Adipose tissue (tissue), 3 donors: ENCODE measurements around the gene DPP10. TPM values are rescaled to one million over a fixed set of nuclear protein-coding genes. Genes with fewer than 3 reads are reported as not detected.
"Not testable (repeated sequence)": the region's sequence is repeated elsewhere in the genome, so short reads cannot be mapped to it uniquely, and the experiment has no call there.

Experiments used
- H3K27ac ChIP-seq: one replicate; pipeline ENCODE4 v1.5.1; 2013; ENCODE audit warnings: low read depth, low read length
- WGBS, 3 donors: extraction: QIAGEN DNeasy Blood & Tissue Kit; methylation state at CpG; one replicate each; pipeline ENCODE4 v1.1.7; 2013; 5-methylcytosine and 5-hydroxymethylcytosine counted together
- polyA plus RNA-seq, 3 donors: library from polyadenylated mRNA; stranded (reverse); fragments of 200-250 nt; gene quantifications; one replicate each; pipeline ENCODE4 v1.2.3, GENCODE V29; 2013
- donor health status: healthy with polysubstance abuse.
- donor health status: Bipolar disorder and iron deficiency.
- donor health status: healthy.

DPP10 gene
- polyA plus RNA-seq = 1 to 10 TPM in 1 of 3 donors, under 1 TPM in 1, not detected in 1; 0.18 to 2.0 TPM

DNA sequence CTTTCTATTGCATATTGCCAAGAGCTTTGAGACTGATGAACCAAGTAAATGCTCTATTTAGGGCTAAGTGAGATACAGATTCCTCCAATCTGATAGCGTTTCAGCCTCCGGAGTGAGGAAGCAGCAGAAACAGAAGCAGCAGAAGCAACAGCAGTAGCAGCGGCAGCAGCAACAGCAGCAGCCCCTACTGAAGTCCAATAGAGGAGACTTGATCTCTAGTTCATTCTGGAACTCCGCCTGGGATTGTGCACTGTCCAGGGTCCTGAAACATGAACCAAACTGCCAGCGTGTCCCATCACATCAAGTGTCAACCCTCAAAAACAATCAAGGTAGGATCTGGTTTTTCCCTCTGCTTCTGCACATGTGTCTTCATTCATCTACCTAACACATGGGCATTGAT lies at the start of gene DPP10:
Gene DPP10 (plus strand): TSS at position 132 of the 400 bp plus-strand sequence.
- WGBS, 3 donors = 2 to 8% (median 5%) methylated on average over 5 of the region's 5 CpGs
- H3K27ac ChIP-seq = no peak within 1 kb of the TSS

DNA sequence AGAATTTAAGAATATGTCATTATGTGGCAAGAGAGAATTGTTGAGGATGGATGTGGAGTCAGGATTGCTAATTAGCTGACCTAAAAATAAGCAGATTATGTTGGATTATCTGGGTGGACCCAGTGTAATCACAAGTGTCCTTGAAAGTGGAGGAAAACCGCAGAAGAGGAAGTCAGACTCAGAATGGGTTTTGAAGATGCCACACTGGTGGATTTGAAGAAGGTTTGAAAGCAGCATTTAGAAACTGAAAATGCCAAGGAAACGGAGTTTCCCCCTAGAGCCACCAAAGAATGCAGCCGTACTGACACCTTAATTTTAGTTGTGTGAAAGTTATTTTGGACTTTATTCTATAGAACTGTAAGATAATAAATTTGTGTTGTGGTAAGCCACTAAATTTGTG lies 41.6 kb upstream of the DPP10 start:
- 71 to 79% (median 76%) methylated on average over 3 of the region's 3 CpGs for WGBS, 3 donors
- H3K27ac ChIP-seq = no peak overlapping the region

DNA sequence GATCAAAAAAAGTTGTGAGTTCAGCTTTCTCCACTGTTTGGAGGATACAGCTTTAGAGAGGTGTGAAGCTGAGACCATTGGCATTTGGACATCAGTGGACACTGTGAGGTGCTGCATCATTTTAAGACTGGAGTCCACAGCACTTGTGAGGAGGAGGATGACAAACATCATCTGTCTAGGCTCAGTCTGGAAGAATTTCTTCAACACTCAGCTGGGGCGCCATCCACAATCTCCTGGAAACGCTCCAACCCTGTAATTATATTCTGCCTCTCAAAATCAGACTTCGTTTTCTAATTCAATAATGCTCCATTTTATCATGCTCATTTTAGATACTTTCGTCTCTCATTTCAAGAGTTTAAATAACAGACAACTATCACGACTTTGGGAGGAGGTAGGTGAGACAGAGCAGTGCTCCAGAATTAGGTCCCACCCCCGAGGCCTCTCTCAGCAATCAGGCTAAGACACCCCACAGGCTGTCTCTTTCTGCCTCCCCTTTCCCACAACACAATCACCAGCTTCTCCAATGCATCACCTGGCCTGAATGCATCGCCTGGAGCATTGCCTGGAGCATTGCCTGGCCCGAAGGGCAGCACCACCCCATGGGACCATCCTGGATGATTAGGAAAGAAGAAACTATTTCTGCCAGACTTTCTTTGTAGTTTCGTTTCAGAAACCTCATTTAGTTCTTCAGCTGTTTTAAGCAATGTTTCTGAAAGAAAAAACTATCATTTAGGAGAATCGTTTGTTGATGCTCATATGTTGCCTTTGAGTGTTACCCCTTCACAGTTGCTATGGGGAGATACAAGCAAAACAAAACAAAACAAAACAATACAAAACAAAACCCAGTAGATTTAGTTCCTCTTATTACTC lies 37.0 kb upstream of the DPP10 start:
- 47 to 67% (median 53%) methylated on average over 10 of the region's 10 CpGs for WGBS, 3 donors
- no peak overlapping the region for H3K27ac ChIP-seq

DNA sequence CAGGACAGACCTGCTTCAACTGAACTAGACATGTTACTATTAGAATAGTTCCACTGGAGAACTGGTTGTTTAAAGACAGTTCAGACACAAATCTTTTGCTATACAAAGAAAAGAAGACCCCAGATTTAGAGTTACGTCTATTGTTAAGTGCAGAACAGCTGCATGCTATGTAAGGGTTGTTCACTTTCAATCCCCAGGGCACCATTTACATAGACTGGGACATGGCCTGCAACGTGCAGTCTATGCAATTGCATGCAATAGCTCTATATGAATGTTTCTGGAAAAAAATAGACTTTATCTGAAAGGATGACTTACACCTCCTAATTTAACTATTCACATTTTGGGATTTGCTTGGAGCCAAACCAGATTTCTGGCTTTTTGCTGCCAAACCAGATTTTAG lies 36.1 kb upstream of the DPP10 start:
- H3K27ac ChIP-seq = no peak overlapping the region
- WGBS, 3 donors = 54 to 63% (median 62%) methylated on average over 2 of the region's 2 CpGs

DNA sequence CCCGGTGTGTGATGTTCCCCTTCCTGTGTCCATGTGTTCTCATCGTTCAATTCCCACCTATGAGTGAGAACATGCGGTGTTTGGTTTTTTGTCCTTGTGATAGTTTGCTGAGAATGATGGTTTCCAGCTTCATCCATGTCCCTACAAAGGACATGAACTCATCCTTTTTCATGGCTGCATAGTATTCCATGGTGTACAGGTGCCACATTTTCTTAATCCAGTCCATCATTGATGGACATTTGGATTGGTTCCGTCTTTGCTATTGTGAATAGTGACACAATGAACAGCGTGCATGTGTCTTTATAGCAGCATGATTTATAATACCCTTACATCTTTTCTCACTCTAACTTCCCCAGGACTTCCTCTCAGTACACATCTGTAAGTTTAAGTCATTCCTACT lies 35.1 kb upstream of the DPP10 start:
- not testable (repeated sequence) for H3K27ac ChIP-seq
- 88 to 91% (median 90%) methylated on average over 3 to 4 of the region's 5 CpGs for WGBS, 3 donors

DNA sequence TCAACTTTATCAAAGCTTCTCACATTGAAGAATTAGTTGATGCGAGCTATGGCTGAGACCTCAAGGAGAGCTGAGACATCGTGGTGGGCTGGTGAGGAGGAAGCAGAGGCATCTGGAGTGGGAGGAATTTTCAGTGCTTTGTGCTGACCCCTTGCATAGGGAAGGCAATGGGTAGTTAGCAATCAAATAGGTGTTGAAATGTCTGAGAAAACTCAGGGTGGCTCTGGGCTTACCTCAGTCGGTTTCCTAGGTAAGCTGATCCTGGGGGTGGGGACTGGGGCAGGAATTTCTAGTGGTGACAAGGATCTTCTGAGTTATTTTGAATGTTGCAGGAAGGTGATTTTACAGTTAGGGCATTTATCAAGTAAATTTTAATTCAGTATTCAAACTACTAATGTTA lies 20.7 kb upstream of the DPP10 start:
- WGBS, 3 donors = 48 to 58% (median 54%) methylated on average over 3 of the region's 3 CpGs
- no peak overlapping the region for H3K27ac ChIP-seq

DNA sequence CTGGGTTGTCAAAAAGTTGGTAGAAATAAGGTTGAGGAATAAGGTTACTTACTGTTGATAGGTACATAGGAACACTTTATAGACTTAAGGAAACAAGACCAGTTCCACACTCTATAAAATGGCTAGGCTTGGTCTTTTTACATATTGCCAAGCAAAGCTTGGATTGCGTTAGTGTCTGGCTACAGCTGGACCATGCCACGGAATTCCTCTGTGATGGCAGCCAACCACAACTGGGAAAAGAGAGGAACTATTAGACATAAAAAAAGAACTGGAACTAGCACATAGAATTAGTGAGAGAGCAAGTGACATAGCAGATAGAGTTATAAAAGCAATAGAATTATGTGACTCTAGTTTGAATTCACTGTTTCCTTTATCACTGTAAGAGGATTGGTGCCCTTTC lies 17.7 kb upstream of the DPP10 start:
- WGBS, 3 donors = 77 to 94% (median 79%) methylated on average over 2 of the region's 2 CpGs
- no peak overlapping the region for H3K27ac ChIP-seq

DNA sequence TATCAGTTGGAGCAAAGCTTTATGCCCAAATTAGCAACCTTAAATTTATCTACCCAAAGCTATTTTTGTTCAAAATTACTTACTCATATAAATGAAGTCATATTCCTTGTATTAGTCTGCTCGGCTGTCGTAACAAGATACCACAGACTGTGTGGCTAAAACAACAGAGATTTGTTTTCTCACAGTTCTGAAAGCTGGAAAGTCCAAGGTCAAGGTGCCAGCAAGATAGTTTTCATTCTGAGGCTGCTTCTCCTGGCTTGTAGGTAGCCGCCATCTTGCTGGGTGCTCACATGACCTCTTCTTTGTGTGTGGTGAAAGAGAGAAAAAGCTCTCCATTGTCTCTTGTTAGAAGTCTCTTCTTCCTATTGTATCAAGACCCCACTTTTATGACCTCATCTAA lies 15.7 kb upstream of the DPP10 start:
- H3K27ac ChIP-seq = no peak overlapping the region
- 78 to 91% (median 89%) methylated on average over 3 of the region's 3 CpGs for WGBS, 3 donors

DNA sequence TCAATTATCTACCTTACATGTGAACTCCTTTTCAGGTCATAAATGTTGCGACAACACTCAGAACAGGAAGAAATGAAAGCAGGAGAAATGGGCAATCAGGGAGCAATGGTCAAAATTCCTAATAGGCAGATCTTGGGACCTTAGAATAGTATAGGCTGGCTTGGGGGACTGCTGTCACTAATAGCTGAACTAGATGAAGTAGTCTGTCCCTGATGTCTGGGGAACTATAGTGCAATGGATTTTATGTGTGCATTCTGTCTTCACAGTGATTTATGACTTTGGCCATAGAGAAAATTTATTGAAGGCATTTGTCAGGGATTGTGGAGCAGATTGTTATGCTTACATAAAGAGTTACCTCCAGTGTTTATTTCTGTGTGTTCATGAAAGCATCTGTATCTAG lies 6.1 kb upstream of the DPP10 start:
- 53 to 87% (median 61%) methylated on average over 1 of the region's 1 CpG for WGBS, 3 donors
- H3K27ac ChIP-seq = no peak overlapping the region

DNA sequence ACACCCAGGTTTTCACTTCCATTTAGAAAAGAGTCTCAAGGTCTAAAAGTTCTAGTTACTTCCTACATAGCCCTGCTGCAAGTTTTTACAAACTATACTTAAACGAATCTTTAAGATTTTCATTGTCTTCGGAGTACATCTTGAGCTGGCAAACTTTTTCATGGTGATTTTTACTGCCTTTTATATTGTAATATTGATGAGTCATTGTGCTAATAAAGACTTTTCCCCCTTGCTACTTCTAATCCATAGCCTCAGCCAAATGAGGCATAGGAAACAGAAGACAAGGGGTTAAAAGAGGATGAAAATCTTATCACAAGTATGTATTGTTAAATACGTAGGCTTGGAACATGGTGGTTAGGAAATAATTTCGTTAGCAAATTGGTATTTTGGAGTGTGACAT lies 4.1 kb downstream of the DPP10 start:
- WGBS, 3 donors = 69 to 70% (median 69%) methylated on average over 4 of the region's 4 CpGs

DNA sequence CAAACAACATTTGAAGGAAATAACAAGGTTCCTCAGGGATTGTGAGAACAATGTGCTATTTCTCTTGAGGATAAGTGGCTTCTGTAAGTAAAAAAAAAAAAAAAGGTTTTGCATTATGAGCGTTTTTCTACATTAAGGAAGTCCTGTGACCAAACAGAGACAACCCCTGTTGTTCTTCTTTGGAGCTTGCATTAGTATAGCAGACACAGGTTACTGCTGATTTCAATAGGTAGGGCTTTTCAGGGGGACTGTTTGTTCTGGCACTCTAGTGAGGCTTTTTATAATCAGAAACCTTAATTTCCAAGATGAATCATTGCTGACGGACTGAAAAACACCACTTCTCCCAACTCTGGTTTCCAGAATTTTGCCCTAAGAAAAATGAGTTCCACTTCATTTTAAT lies 8.2 kb downstream of the DPP10 start:
- WGBS, 3 donors = 31 to 44% (median 34%) methylated on average over 2 of the region's 2 CpGs
- no peak overlapping the region for H3K27ac ChIP-seq

More for the DNA sequence above, 4.1 kb downstream of the DPP10 start:
- no peak overlapping the region for H3K27ac ChIP-seq

DNA sequence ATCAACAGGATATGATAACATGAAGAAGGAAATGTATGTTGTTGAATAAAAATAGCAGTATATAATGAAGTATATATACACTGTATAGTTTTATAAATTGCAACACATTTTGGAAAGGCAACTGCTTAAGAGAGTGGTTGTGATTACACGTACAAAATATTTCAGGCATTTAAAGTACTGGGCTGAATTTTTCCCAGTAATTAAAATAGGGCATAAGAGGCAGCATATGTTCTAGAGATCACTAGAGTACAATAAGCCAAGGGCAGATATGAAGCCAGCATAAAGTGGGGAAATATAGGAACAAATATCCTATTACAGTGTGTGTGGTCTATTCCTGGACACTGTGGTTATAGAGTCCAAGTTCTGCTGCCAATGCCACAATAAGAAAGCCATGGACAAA lies 14.1 kb downstream of the DPP10 start:
- WGBS, 3 donors = 71 to 79% (median 73%) methylated on average over 1 of the region's 1 CpG
- no peak overlapping the region for H3K27ac ChIP-seq

DNA sequence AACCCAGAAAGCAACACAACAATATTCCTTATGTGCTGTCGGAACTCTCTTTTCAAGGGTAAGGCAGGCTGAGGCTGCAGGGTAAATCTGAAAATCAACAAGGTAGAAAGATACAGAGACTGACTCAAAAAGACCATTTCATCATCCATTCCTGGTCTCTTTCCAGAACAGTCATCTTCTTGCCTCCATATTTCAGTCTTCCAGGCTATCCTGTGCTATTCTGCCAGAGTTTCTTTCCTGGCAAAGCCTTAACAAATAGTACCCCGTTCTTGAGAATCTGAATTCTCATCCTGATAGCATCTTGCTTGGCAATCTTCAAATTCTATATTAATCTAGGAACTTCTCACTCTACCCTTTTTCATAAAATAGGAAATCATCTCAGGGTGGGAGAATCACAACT lies 15.5 kb downstream of the DPP10 start:
- 84 to 94% (median 91%) methylated on average over 2 of the region's 2 CpGs for WGBS, 3 donors
- no peak overlapping the region for H3K27ac ChIP-seq

DNA sequence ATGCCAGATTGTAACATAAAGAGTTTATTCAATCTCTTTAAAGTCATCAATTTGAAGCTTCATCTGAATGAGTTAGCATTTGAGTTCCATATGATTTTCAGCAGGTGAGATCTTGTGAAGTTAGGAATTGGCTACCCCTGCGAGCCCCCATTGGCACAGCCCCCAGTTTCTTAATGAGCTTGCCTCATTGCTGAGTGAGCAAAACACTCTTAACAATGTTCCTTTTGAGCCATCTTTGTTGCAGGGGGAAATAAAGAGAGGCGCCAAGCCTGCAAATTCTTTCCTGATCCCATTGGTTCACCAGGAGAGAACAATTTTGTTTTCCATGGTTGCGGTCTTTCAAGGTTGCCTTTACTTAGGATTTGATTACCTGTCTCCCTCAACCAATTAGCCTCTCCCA lies 18.7 kb downstream of the DPP10 start:
- no peak overlapping the region for H3K27ac ChIP-seq
- WGBS, 3 donors = 67 to 93% (median 85%) methylated on average over 3 of the region's 3 CpGs

DNA sequence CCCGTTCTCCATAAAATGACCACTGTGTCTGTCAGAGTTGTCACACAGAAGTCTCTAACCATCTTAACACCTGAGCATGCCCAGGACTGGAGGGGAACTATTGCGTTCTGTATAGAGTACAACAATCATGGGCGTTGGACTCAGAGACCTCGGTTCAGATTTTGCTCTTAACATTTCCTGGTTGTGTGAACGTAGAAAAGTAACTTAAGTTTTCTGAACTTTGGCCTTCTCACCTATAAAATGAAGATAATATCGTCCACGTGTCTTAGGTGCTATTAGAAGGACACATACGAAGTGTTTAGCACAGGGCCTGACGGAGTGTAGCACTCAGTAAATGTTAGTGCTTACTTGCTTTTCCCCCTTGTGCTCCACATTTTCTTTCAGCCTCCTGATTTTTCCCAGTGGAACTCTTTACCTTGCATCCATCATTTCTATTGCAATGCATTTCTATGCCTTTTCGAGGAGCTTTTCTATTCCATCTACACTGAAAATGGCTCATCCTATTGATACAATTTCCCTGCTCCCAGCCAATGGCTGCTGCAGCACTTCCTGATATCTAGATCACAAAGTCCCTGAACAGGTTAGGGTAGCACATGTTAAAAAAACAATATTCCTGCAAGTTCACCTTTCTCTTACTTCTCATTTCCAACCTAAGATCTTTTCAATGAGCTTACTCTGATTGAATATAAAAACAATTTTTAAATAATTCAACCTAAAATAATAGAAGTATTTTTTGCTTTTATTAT lies 22.7 kb downstream of the DPP10 start:
- WGBS, 3 donors = 76 to 85% (median 81%) methylated on average over 10 of the region's 10 CpGs
- H3K27ac ChIP-seq = no peak overlapping the region

DNA sequence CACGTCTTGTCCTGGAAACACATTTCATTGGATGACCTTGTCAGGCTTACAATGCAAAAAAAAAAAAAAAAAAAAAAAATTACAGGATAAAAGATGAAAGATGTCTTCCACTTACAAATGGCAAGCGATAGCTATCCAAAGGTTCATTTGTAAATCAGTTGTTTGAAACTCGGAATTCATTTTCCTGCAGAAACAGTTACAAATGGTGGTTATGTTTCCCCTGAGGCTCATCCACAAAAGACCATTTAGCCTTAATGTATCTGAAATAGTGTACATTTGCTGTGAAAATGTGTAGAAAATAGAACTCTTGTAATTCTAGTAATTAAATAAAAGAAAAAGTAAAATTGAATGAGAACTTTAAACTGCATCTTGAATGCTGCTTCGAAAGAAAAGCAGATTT lies 25.9 kb downstream of the DPP10 start:
- WGBS, 3 donors = 78 to 81% (median 81%) methylated on average over 4 of the region's 4 CpGs
- H3K27ac ChIP-seq = no peak overlapping the region

DNA sequence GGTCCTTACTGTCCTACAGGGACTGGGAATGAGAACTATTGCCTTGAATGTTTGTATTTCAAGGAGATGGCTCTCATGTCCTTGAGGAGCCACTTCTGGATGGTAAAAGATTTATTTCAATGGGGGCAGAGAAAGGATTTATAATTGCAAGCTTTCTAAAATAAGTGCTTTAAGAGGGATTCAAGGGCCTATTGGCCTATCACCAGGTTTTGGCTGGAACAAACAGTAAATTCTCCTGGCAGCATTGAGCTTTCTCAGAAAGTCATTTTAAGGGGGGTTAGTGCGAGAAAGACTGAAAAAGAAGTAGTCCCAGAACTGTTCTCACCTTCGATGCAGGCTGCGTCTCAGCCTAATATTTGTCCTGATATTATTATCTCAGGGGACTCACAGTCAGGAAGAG lies 29.8 kb downstream of the DPP10 start:
- 71 to 85% (median 84%) methylated on average over 3 of the region's 3 CpGs for WGBS, 3 donors
- H3K27ac ChIP-seq = no peak overlapping the region

DNA sequence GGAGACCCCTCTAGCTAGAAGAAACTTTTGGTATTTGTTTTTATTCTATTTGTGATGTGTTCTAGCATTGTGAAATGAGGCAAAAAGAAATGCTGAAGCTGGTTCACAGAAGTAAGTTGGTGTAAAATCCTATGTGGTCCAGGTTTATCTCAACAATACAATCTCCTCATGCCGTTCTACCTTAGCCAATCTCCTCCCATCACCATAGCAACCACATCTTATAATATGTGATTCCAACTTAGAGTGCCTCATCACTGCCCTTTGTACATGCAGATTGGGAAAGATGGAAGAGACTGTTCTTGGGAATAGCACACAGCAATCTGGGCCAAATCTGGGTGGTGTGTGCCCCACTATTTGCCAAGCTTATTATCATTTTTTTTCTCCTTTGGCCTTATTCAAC lies 30.3 kb downstream of the DPP10 start:
- H3K27ac ChIP-seq = no peak overlapping the region
- WGBS, 3 donors = 65 to 77% (median 71%) methylated on average over 1 of the region's 1 CpG

DNA sequence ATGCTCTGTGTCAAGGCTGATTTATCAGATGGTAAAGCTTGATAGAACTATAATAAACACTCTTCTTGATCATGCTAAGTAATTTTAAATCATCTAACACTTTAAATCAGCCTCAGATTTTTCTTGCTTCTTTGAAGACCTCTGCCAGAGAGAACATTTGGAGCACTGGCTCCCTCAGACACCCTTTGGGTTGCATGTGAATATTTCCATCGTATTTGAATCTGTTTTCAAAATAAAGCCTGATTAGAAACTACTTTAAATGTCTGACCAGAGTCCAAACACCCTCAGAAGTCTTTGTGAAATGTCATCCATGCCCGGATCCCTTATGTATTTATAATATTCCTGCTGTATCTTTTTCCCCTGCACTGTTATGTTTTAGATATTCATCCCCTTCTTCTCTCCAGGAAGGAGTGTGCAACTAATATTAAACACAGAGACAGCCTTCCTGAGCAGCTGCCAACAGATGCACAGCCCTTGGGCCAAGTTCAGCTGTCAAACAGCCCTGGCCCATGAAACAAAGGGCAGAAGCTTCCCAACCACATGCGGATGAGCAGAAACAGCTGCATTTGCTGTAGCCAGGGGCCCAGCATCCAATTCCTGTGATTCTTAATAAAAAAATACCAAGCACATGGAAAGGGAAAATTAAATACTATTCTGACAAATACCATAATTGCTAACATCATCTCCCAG lies 46.5 kb downstream of the DPP10 start:
- no peak overlapping the region for H3K27ac ChIP-seq
- WGBS, 3 donors = 47 to 74% (median 57%) methylated on average over 3 of the region's 3 CpGs
